Measurements from ENCODE around the gene IFT20. TPM values are rescaled to one million over a fixed set of nuclear protein-coding genes. Genes with fewer than 3 reads are reported as not detected.

IFT20 gene
- total and polyA plus RNA-seq, 9 of the 15 experiments (the other 6 are each of a cell fraction or from before 2014, with no cell fraction given): 11.2 to 38.6 (median 20.1) TPM

DNA sequence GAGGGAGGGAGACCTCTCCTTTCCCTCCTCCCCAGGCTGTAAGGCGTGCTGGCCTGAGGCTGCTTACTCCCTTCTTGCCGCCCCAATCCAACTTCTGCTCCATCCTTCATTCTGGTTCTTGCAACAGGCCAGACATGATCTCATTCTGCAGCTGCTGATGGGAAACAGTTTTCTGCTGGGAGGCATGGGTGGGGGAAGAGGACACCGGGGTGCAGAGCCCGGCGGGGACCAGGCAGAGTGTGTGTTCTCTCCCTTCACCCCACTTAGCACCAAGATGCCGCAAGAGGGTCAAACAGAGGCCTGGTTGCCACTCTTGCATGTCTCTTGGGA lies 37.6 kb upstream of the IFT20 start (continued):
- TF ChIP-seq U2AF1 (optimal IDR thresholded peaks at IDR 0.05; ENCODE audit: low read depth, low read length): no peak

DNA sequence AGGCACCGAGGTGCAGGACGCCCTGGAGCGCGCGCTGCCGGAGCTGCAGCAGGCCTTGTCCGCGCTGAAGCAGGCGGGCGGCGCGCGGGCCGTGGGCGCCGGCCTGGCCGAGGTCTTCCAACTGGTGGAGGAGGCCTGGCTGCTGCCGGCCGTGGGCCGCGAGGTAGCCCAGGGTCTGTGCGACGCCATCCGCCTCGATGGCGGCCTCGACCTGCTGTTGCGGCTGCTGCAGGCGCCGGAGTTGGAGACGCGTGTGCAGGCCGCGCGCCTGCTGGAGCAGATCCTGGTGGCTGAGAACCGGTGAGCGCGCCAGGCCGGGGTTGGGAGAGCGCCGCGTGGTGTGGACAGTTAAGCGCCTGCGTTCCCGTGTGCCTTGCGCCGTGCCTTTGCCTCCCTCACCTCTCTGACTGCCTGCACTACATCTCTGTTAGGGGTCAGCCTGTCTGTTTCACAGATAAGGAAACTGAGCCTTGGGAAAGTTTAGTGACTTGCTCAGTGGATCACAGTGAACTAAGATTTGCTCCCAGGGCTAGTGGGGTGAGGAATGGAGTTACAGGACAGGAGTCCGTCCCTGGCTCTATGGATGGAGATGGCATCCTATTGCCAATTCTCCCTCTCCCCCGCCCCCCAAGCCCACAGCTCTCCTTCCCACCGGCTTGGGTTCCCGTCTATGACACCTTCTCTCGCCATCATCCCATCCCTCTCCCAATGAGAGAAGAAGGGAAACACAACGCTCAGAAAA lies 37.1 kb upstream of the IFT20 start:
- H3K27me3 ChIP-seq (ENCODE audit: control insufficient read depth in 2 of 2, insufficient read depth in 2 of 2, low read length in 2 of 2): peaks cover 0 to 4% of the 10 kb centered on the region in 2 experiments; a peak in 1 of 5 replicates
- BruUV-seq (replicated peaks): no TSS peak
- no peak overlapping the region for H3K9ac ChIP-seq (ENCODE audit: insufficient read depth in 1 of 2, low read depth in 2 of 2, low read length in 2 of 2)
- H3K36me3 ChIP-seq (ENCODE audit: control insufficient read depth, insufficient read depth, low read length): no peaks in the 10 kb centered on the region
- no peaks in the 10 kb centered on the region for H3K79me2 ChIP-seq (ENCODE audit: control insufficient read depth, insufficient read depth, low read length)
- peaks cover 5% of the 10 kb centered on the region for H3K9me1 ChIP-seq (ENCODE audit: control insufficient read depth, insufficient read depth, low read length)
- H3K4me1 ChIP-seq (replicated peaks in 1 of 2; ENCODE audit: control insufficient read depth in 2 of 2, insufficient read depth in 2 of 2, low read length in 2 of 2): peaks cover 16 to 38% of the 10 kb centered on the region in 2 experiments
- DNase-seq (ENCODE audit: extremely low read depth in 1 of 4, low spot score in 3 of 4): no peak
- no peak overlapping the region for H2AFZ ChIP-seq (ENCODE audit: low read depth, low read length)
- intact Hi-C loops (cut with micrococcal nuclease): no loop called here
- no peak overlapping the region for H3K27ac ChIP-seq (ENCODE audit: extremely low read depth, low read depth, low read length)
- in situ Hi-C loops (cut with MboI): no loop called here
- H4K20me1 ChIP-seq (replicated peaks; ENCODE audit: control insufficient read depth, insufficient read depth, low read length): peaks cover 14% of the 10 kb centered on the region
- WGBS (ENCODE audit: insufficient coverage, low coverage, missing lambda C conversion rate): 85% methylated on average over 26 of the region's 53 CpGs
- H3K4me3 ChIP-seq: no peak overlapping the region
- no peak overlapping the region for H3K4me2 ChIP-seq (ENCODE audit: insufficient read depth, low read length)
- ChIA-PET CTCF (ENCODE audit: low intra/inter-chr PET ratio) (no interaction called here), POLR2A (interaction anchor here (0.6 to 1.2 kb wide), 3 partner anchors 15 to 52 kb away, joined by 3 to 5 read pairs (median 3); partner anchors contain the start of gene POLDIP2)
- H3K9me3 ChIP-seq (replicated peaks; ENCODE audit: control insufficient read depth, insufficient read depth, low read depth, low read length): no peaks in the 10 kb centered on the region
- ATAC-seq: no peak
- no peak for FAIRE-seq
- TF ChIP-seq KLF6 (CRISPR knock-in tag; IDR thresholded peaks at IDR 0.05; ENCODE audit: borderline replicate concordance) (no peak), DIDO1 (tag; IDR thresholded peaks at IDR 0.05; ENCODE audit: low read depth) (no peak), TCF7L2 (IDR thresholded peaks at IDR 0.05; ENCODE audit: low read depth, low read length) (no peak), HDGF (IDR thresholded peaks at IDR 0.05) (no peak), POLR2H (tag; IDR thresholded peaks at IDR 0.05; ENCODE audit: low read depth) (no peak)
- TF ChIP-seq, protein P1, sequence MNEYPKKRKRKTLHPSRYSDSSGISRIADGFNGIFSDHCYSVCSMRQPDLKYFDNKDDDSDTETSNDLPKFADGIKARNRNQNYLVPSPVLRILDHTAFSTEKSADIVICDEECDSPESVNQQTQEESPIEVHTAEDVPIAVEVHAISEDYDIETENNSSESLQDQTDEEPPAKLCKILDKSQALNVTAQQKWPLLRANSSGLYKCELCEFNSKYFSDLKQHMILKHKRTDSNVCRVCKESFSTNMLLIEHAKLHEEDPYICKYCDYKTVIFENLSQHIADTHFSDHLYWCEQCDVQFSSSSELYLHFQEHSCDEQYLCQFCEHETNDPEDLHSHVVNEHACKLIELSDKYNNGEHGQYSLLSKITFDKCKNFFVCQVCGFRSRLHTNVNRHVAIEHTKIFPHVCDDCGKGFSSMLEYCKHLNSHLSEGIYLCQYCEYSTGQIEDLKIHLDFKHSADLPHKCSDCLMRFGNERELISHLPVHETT (CRISPR knock-in tag; conservative IDR thresholded peaks at IDR 0.05 in 1 of 2, IDR thresholded peaks at IDR 0.05 in 1 of 2): no peak

Measured in K562 (cell line).